ENCODE data around the gene DLGAP4. TPM values are rescaled to one million over a fixed set of nuclear protein-coding genes. Genes with fewer than 3 reads are reported as not detected.

DLGAP4 gene
- total and polyA plus RNA-seq, 2 of the 8 experiments (the other 6 are each of a cell fraction or from before 2014, with no cell fraction given), result 41.2 to 57.2 TPM

DNA sequence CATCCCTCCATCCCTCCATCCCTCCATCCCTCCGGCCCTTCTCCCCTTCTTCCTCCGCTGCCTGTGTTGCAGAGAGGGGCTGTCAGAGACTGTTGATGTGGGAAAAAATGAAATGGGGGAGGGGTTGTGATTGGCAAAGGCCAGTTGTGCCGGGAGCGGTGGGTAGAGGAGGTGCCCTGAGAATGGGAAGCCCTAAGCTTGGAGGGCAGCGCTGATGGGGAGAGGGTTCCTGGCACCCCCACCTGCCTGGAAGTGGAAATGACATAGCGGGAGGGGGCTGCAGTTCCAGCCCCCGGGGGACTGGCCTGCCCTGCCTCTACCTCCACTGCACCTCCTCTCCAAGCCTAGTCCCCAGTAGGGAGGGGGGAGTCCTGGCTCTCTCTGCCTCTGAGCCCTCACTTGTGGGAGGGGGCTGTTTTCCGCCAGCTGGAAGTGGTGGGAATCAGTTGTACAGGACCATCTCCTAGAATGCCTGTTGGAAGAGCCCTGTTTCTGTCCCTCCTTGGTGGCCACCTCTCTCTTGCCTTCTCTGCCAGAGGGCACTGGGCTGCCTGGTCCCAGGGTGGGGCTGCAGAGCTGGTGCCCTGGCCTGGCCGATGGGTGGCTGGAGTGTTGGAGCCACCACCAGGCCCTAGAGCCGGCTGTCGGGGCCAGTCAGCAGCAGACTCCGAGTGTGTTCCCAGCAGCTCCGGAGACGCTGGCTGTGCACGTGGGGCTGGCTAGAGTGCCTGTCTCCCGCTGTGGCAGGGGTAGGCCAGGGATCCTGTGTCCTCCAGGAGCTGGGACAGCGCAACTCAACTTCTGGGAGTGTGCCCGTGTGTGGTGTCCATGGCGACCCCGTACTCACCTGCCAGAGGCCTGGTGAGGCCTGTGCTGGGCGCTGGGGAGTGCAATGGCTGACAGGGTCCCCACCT, 1.5 kb downstream of the DLGAP4 start:
- H3K4me3 ChIP-seq (ENCODE audit: extremely low read depth in 1 of 4, insufficient read depth in 2 of 4, low read depth in 3 of 4, low read length in 4 of 4), result peak overlapping the region; percentile 57 to 80 (median 63)
- H3K23ac ChIP-seq (ENCODE audit: insufficient read length), result no peak overlapping the region
- H2BK20ac ChIP-seq (ENCODE audit: low read length), result no peak overlapping the region
- H2BK120ac ChIP-seq (replicated peaks; ENCODE audit: low read depth, low read length), result no peak overlapping the region
- no peak overlapping the region for H3K14ac ChIP-seq (ENCODE audit: insufficient read length)
- peaks cover 0 to 30% (median 22%) of the 10 kb centered on the region in 4 experiments; a peak in 6 of 7 replicates for H3K27me3 ChIP-seq (replicated peaks in 1 of 4; ENCODE audit: control insufficient read depth in 3 of 4, extremely low read depth in 1 of 4, insufficient read depth in 3 of 4, low read length in 3 of 4)
- H4K5ac ChIP-seq (ENCODE audit: insufficient read length, low read depth, low read length), result no peak overlapping the region
- WGBS, 2 experiments (ENCODE audit: extremely low coverage in 1 of 2, insufficient coverage in 1 of 2, insufficient read length in 1 of 2, insufficient replicate concordance in 2 of 2, low coverage in 1 of 2, low lambda C conversion rate in 2 of 2, missing lambda C conversion rate in 1 of 2), result 43% methylated on average over 20 of the region's 21 CpGs; no CpG with 5 or more reads in 1 of the 2 experiments
- peaks cover 0 to 9% (median 4%) of the 10 kb centered on the region in 4 experiments; a peak in 6 of 7 replicates for H3K4me1 ChIP-seq (replicated peaks in 1 of 4; ENCODE audit: control insufficient read depth in 3 of 4, insufficient read depth in 4 of 4, low read length in 3 of 4)
- H2BK5ac ChIP-seq (ENCODE audit: low read depth, low read length), result no peak overlapping the region; the same call in 1 of the 2 replicates
- H3K4me2 ChIP-seq (ENCODE audit: insufficient read depth in 1 of 2, low read depth in 2 of 2, low read length in 2 of 2), result peak overlapping the region; percentile 64 to 90
- no peak overlapping the region for H3K56ac ChIP-seq (replicated peaks; ENCODE audit: insufficient read length, low read depth, low read length)
- H3K27ac ChIP-seq (ENCODE audit: low read depth, low read length), result no peak overlapping the region
- POLR2A ChIA-PET (ENCODE audit: partially characterized antibody), result interaction anchor here (0.8 to 1.4 kb wide), 3 partner anchors 11 to 33 kb away, joined by 3 to 4 read pairs (median 3); no protein-coding TSS in a partner anchor
- no peak overlapping the region for H2BK15ac ChIP-seq (ENCODE audit: low read length)
- CTCF ChIA-PET (ENCODE audit: partially characterized antibody), result interaction anchor here (0.8 to 2.4 kb wide), 16 partner anchors 10 to 169 kb away, joined by 3 to 12 read pairs (median 4); no protein-coding TSS in a partner anchor
- no peak overlapping the region for H2AFZ ChIP-seq (ENCODE audit: low read length)
- no peak overlapping the region; the same call in 1 of the 2 replicates for H4K8ac ChIP-seq (ENCODE audit: extremely low read depth, insufficient read depth, low read length)
- peak overlapping the region; percentile 32; the same call in 1 of the 2 replicates for H3K18ac ChIP-seq (ENCODE audit: extremely low read depth, low read length)
- H2AK5ac ChIP-seq (ENCODE audit: low read depth, low read length), result no peak overlapping the region
- no peak overlapping the region for H2BK12ac ChIP-seq (ENCODE audit: low read depth, low read length)
- peaks cover 2% of the 10 kb centered on the region for H3K79me1 ChIP-seq (ENCODE audit: low read depth, low read length)
- H3K36me3 ChIP-seq (ENCODE audit: control insufficient read depth in 2 of 4, insufficient read depth in 4 of 4, low read length in 3 of 4), result no peaks in the 10 kb centered on the region
- peaks cover 14% of the 10 kb centered on the region; the same call in 1 of the 2 replicates for H3K23me2 ChIP-seq (ENCODE audit: low read depth, low read length)
- DNase-seq (ENCODE audit: low read depth in 1 of 2, low spot score in 2 of 2) (peak in 1 of 2 experiments; percentile 64), FAIRE-seq (no peak)
- H4K91ac ChIP-seq (replicated peaks; ENCODE audit: insufficient read length, low read length), result no peak overlapping the region
- no peak overlapping the region; a peak in 1 of 7 replicates for H3K9ac ChIP-seq (replicated peaks in 1 of 4; ENCODE audit: extremely low read depth in 1 of 4, low read depth in 3 of 4, low read length in 3 of 4)
- no peaks in the 10 kb centered on the region for H3K79me2 ChIP-seq (ENCODE audit: control insufficient read depth in 1 of 2, insufficient read depth in 2 of 2, low read length in 2 of 2)
- H3K9me3 ChIP-seq (ENCODE audit: insufficient read depth in 2 of 2, low read depth in 1 of 2, low read length in 1 of 2), result no peaks in the 10 kb centered on the region
- peaks cover 2 to 7% of the 10 kb centered on the region in 2 experiments for H4K20me1 ChIP-seq (replicated peaks in 1 of 2; ENCODE audit: control insufficient read depth in 1 of 2, insufficient read depth in 2 of 2, low read length in 2 of 2)
- H3K4ac ChIP-seq (replicated peaks; ENCODE audit: insufficient read length, low read depth, low read length), result no peak overlapping the region
- TF ChIP-seq NRF1 (IDR thresholded peaks at IDR 0.05; ENCODE audit: low read depth, low read length) (no peak), KDM4A (IDR thresholded peaks at IDR 0.05; ENCODE audit: low read depth, low read length, severe bottlenecking) (no peak), SRF (IDR thresholded peaks at IDR 0.05; ENCODE audit: low read depth, low read length) (no peak), HDAC6 (IDR thresholded peaks at IDR 0.05; ENCODE audit: low read depth, low read length) (no peak), POLR2A (IDR thresholded peaks at IDR 0.05; ENCODE audit: control extremely low read depth in 1 of 2, low read depth in 2 of 2, low read length in 2 of 2) (no peak), HDAC2 (IDR thresholded peaks at IDR 0.05; ENCODE audit: borderline replicate concordance in 1 of 2, low read depth in 2 of 2, low read length in 2 of 2) (no peak), EZH2 (IDR thresholded peaks at IDR 0.05; ENCODE audit: low read depth, low read length, severe bottlenecking) (peak; percentile 15), RFX5 (IDR thresholded peaks at IDR 0.05; ENCODE audit: borderline replicate concordance, low read depth, low read length) (no peak), TEAD4 (IDR thresholded peaks at IDR 0.05; ENCODE audit: low read depth, low read length) (no peak), SIRT6 (IDR thresholded peaks at IDR 0.05; ENCODE audit: low read length) (no peak)
- TF ChIP-seq, protein P1, sequence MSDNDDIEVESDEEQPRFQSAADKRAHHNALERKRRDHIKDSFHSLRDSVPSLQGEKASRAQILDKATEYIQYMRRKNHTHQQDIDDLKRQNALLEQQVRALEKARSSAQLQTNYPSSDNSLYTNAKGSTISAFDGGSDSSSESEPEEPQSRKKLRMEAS (IDR thresholded peaks at IDR 0.05), result peak; percentile 67; the same call in 1 of the 2 replicates

Data from H1 (cell line).